Astrocyte (in vitro differentiated cells and primary cell): ENCODE results near the gene RFX4.

Experiments
- CTCF ChIP-seq: IDR thresholded peaks from 2 replicates; pipeline ENCODE4 v1.5.1; 2011; ENCODE audit warnings: low read depth, mild to moderate bottlenecking, inconsistent platforms, low read length, moderate library complexity; ENCODE audit not compliant: insufficient read depth
- EZH2 ChIP-seq: IDR thresholded peaks from 2 replicates; pipeline ENCODE4 v1.6.1; 2012; ENCODE audit warnings: mild to moderate bottlenecking, low read length, inconsistent platforms; ENCODE audit not compliant: insufficient read depth

GRCh38 chr12:106583242-106584103 lies 669 bp downstream of the RFX4 start:
- TF ChIP-seq CTCF, result no peak
- TF ChIP-seq EZH2, result peak; percentile 56
